COLO668 (cell line): ENCODE results near the gene DDX51.

Experiments used
- DNase-seq: peaks from one replicate; lab custom pipeline; 2025; ENCODE audit not compliant: unreplicated experiment; lab: John Stamatoyannopoulos, UW

DDX51 gene

DNA sequence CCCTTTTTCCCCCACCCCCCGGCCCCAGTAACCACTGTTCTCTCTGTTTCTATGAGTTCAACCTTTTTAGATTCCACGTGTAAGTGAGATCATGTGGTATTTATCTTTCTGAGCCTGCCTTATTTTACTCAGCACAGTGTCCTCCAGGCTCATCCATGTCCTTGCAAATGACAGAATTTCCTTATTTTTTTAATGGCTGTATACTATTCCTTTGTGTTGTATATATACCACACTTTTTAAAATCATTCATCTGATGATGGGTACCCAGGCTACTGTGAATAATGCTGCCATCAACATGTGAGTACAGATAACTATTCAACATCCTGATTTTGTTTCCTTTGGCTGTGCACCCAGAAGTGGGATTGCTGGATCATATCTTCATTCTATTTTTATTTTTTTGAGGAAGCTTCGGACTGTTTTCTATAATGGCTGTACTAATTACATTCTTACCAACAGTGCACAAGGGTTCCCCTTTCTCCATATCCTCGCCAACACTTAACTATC lies 54.7 kb downstream of the DDX51 start:
- no peak for DNase-seq
